IMR-90 (cell line): ENCODE measurements around the gene KPNA1. TPM values are rescaled to one million over a fixed set of nuclear protein-coding genes. Genes with fewer than 3 reads are reported as not detected.

Experiments used
- ATAC-seq: fragments of 200-7000 bp; cut with Tn5 transposase; 2 replicates; pipeline ENCODE4 v1.9.1; 2020; ENCODE audit warnings: low read depth, mild to moderate bottlenecking, moderate library complexity
- BruUV-seq: library from RNA; stranded (reverse); fragments of 400-500 nt; replicated peaks from 2 replicates; lab custom pipeline; 2021; lab: Mats Ljungman, UMichigan
- CTCF ChIA-PET: fragments of 300-600 bp; formaldehyde crosslinking; extraction: SDS; loops from one replicate; lab custom pipeline; 2021; ENCODE audit warnings: antibody characterized with exemption; lab: Yijun Ruan, JAX
- POLR2A ChIA-PET: fragments of 300-600 bp; sonication (Branson Sonifier 250); formaldehyde crosslinking; loops from one replicate; lab custom pipeline; 2022; ENCODE audit warnings: antibody characterized with exemption; ENCODE audit not compliant: unreplicated experiment; lab: Charles Lee
- DNase-seq: peaks from one replicate; pipeline ENCODE4 v3.0.0; 2013
- H2AFZ ChIP-seq: replicated peaks from 2 replicates; pipeline ENCODE3; 2013; ENCODE audit warnings: low read length, mild to moderate bottlenecking; ENCODE audit not compliant: poor library complexity
- H2AK5ac ChIP-seq: 2 replicates; pipeline ENCODE4 v1.6.1; 2013; ENCODE audit warnings: low read depth, low read length, inconsistent platforms
- H2AK9ac ChIP-seq: replicated peaks from 2 replicates; pipeline ENCODE3; 2013; ENCODE audit warnings: mild to moderate bottlenecking, low read depth, low read length, moderate library complexity; ENCODE audit not compliant: poor library complexity
- H2BK120ac ChIP-seq: 2 replicates; pipeline ENCODE4 v1.6.1; 2013; ENCODE audit warnings: low read depth, low read length, inconsistent platforms
- H2BK15ac ChIP-seq: 3 replicates; pipeline ENCODE4 v1.6.1; 2013; ENCODE audit warnings: low read depth, low read length, inconsistent platforms
- H2BK20ac ChIP-seq: 2 replicates; pipeline ENCODE4 v1.6.1; 2013; ENCODE audit warnings: low read depth, mild to moderate bottlenecking, inconsistent platforms, low read length, moderate library complexity
- H2BK5ac ChIP-seq: 2 replicates; pipeline ENCODE4 v1.6.1; 2013; ENCODE audit warnings: mild to moderate bottlenecking, low read depth, low read length, inconsistent platforms; ENCODE audit not compliant: poor library complexity, severe bottlenecking
- H3K14ac ChIP-seq: replicated peaks from 2 replicates; pipeline ENCODE4 v1.6.1; 2013; ENCODE audit warnings: low read depth, low read length, inconsistent platforms
- H3K18ac ChIP-seq: 2 replicates; pipeline ENCODE4 v1.6.1; 2013; ENCODE audit warnings: low read depth, low read length, control low read depth
- H3K23ac ChIP-seq: 2 replicates; pipeline ENCODE4 v1.6.1; 2013; ENCODE audit warnings: low read depth, low read length, inconsistent platforms
- H3K27ac ChIP-seq: 2 replicates; pipeline ENCODE4 v1.5.1; 2013; ENCODE audit warnings: mild to moderate bottlenecking, control low read depth, low read length; ENCODE audit not compliant: insufficient read depth
- H3K27me3 ChIP-seq: 2 replicates; pipeline ENCODE4 v1.6.1; 2013; ENCODE audit warnings: low read length; ENCODE audit not compliant: control insufficient read depth, insufficient read depth
- H3K36me3 ChIP-seq: 2 replicates; pipeline ENCODE4 v1.6.1; 2013; ENCODE audit warnings: low read length, mixed read lengths; ENCODE audit not compliant: control insufficient read depth, insufficient read depth
- H3K4ac ChIP-seq: 2 replicates; pipeline ENCODE4 v1.6.1; 2013; ENCODE audit warnings: low read depth, low read length, inconsistent platforms
- H3K4me1 ChIP-seq: 2 replicates; pipeline ENCODE4 v1.6.1; 2013; ENCODE audit warnings: low read length, mixed read lengths; ENCODE audit not compliant: control insufficient read depth, insufficient read depth
- H3K4me2 ChIP-seq: 2 replicates; pipeline ENCODE4 v1.6.1; 2013; ENCODE audit warnings: low read depth, mild to moderate bottlenecking, control low read depth, low read length, moderate library complexity
- H3K4me3 ChIP-seq: 2 replicates; pipeline ENCODE4 v1.5.1; 2013; ENCODE audit warnings: low read depth, mild to moderate bottlenecking, control low read depth, low read length, moderate library complexity; ENCODE audit not compliant: insufficient read depth
- H3K56ac ChIP-seq: 2 replicates; pipeline ENCODE4 v1.6.1; 2013; ENCODE audit warnings: low read length, inconsistent platforms; ENCODE audit not compliant: insufficient read depth; ENCODE audit errors: extremely low read depth
- H3K79me1 ChIP-seq, 2 experiments: 2 replicates each; pipeline ENCODE4 v1.6.1; 2013; ENCODE audit warnings: low read length in 2 of 2, inconsistent platforms in 1 of 2, low read depth in 1 of 2
- H3K9ac ChIP-seq: 2 replicates; pipeline ENCODE4 v1.6.1; 2013; ENCODE audit warnings: low read depth, low read length, control low read depth
- H3K9me1 ChIP-seq: 2 replicates; pipeline ENCODE4 v1.6.1; 2013; ENCODE audit warnings: low read length, inconsistent platforms; ENCODE audit not compliant: insufficient read depth
- H3K9me3 ChIP-seq: 2 replicates; pipeline ENCODE4 v1.6.1; 2013; ENCODE audit warnings: low read length; ENCODE audit not compliant: control insufficient read depth, insufficient read depth
- H4K20me1 ChIP-seq: 2 replicates; pipeline ENCODE4 v1.6.1; 2013; ENCODE audit warnings: low read length, inconsistent platforms; ENCODE audit not compliant: insufficient read depth
- H4K5ac ChIP-seq: 2 replicates; pipeline ENCODE4 v1.6.1; 2013; ENCODE audit warnings: mild to moderate bottlenecking, low read depth, low read length, control low read depth
- H4K8ac ChIP-seq, 2 experiments: 2 replicates each; pipeline ENCODE4 v1.6.1; 2013; ENCODE audit warnings: low read depth in 2 of 2, low read length in 2 of 2, control low read depth in 1 of 2, inconsistent platforms in 1 of 2
- H4K91ac ChIP-seq: 2 replicates; pipeline ENCODE4 v1.6.1; 2013; ENCODE audit warnings: low read depth, low read length, inconsistent platforms; ENCODE audit not compliant: insufficient read depth
- BHLHE40 ChIP-seq: fragments of 150-350 bp; IDR thresholded peaks from 2 replicates; pipeline ENCODE4 v1.6.1; 2016; ENCODE audit warnings: mild to moderate bottlenecking, low read depth, low read length
- CEBPB ChIP-seq: IDR thresholded peaks from 2 replicates; pipeline ENCODE4 v1.6.1; 2012; ENCODE audit warnings: low read depth, low read length, improper control_type of control experiment
- CHD1 ChIP-seq: IDR thresholded peaks from 2 replicates; pipeline ENCODE4 v1.6.1; 2012; ENCODE audit warnings: low read depth, low read length, improper control_type of control experiment
- CTCF ChIP-seq: conservative IDR thresholded peaks from 2 replicates; pipeline ENCODE4 v1.5.1; 2012; ENCODE audit warnings: mild to moderate bottlenecking, low read depth, low read length, improper control_type of control experiment
- ELK1 ChIP-seq: fragments of 150-350 bp; IDR thresholded peaks from 2 replicates; pipeline ENCODE4 v1.6.1; 2016; ENCODE audit warnings: low read depth, mild to moderate bottlenecking, low read length, moderate library complexity, borderline replicate concordance
- FOS ChIP-seq: fragments of 150-350 bp; IDR thresholded peaks from 2 replicates; pipeline ENCODE4 v1.6.1; 2016; ENCODE audit warnings: low read depth, low read length
- MAFK ChIP-seq: IDR thresholded peaks from 2 replicates; pipeline ENCODE4 v1.6.1; 2012; ENCODE audit warnings: low read depth, low read length, improper control_type of control experiment
- MAZ ChIP-seq: IDR thresholded peaks from 2 replicates; pipeline ENCODE4 v1.6.1; 2012; ENCODE audit warnings: low read depth, mild to moderate bottlenecking, low read length, improper control_type of control experiment, moderate library complexity, borderline replicate concordance
- MXI1 ChIP-seq: IDR thresholded peaks from 2 replicates; pipeline ENCODE4 v1.6.1; 2012; ENCODE audit warnings: low read depth, mild to moderate bottlenecking, low read length, moderate library complexity, borderline replicate concordance
- NFE2L2 ChIP-seq: fragments of 150-350 bp; IDR thresholded peaks from 2 replicates; pipeline ENCODE4 v1.6.1; 2016; ENCODE audit warnings: low read depth, mild to moderate bottlenecking, low read length
- POLR2A ChIP-seq: IDR thresholded peaks from 2 replicates; pipeline ENCODE4 v1.6.1; 2012; ENCODE audit warnings: mild to moderate bottlenecking, low read depth, low read length
- RAD21 ChIP-seq: IDR thresholded peaks from 2 replicates; pipeline ENCODE4 v1.6.1; 2012; ENCODE audit warnings: low read length, improper control_type of control experiment
- RCOR1 ChIP-seq: IDR thresholded peaks from 2 replicates; pipeline ENCODE4 v1.6.1; 2012; ENCODE audit warnings: mild to moderate bottlenecking, low read length, improper control_type of control experiment; ENCODE audit not compliant: insufficient replicate concordance
- RFX5 ChIP-seq: IDR thresholded peaks from 2 replicates; pipeline ENCODE4 v1.8.0; 2012; ENCODE audit warnings: low read depth, mild to moderate bottlenecking, low read length, moderate library complexity
- SMC3 ChIP-seq: fragments of 150-350 bp; IDR thresholded peaks from 2 replicates; pipeline ENCODE4 v1.6.1; 2016; ENCODE audit warnings: low read depth, mild to moderate bottlenecking, antibody characterized with exemption, low read length, moderate library complexity
- USF2 ChIP-seq: fragments of 150-350 bp; IDR thresholded peaks from 2 replicates; pipeline ENCODE4 v1.6.1; 2017; ENCODE audit warnings: mild to moderate bottlenecking, antibody characterized with exemption, low read length, low read depth
- WGBS, 2 experiments: methylation state at CpG; one replicate each; pipeline versions ENCODE4 v1.1.5 to v1.1.7; 2013; ENCODE audit warnings: missing lambda C conversion rate in 2 of 2; ENCODE audit not compliant: insufficient read length in 1 of 2; ENCODE audit errors: extremely low coverage in 2 of 2; 5-methylcytosine and 5-hydroxymethylcytosine counted together
- dilution Hi-C: fragments of 300-500 bp; cut with HindIII; formaldehyde crosslinking; loops from one replicate; pipeline ENCODE4 v1.14.3; 2018; ENCODE audit warnings: low sequenced_read_pairs; ENCODE audit not compliant: unreplicated experiment
- in situ Hi-C: fragments of 300-500 bp; cut with MboI; formaldehyde crosslinking; loops from 3 replicates; pipeline ENCODE4 v1.14.3; 2019; ENCODE audit warnings: low sequenced_read_pairs, inconsistent platforms, mixed read lengths
- intact Hi-C: fragments of 100-400 bp; cut with micrococcal nuclease; formaldehyde crosslinking; loops from 2 replicates; pipeline ENCODE4 v1.10.0; 2022
- polyA plus RNA-seq, 3 experiments: library from polyadenylated mRNA; depleted of rRNA; stranded (reverse); fragments of >200 nt; gene quantifications; 2 replicates each; pipeline ENCODE4 v1.2.3, GENCODE V29; 2012; ENCODE audit warnings: low replicate concordance in 1 of 3
- total RNA-seq: library from RNA; depleted of rRNA; stranded (reverse); fragments of >200 nt; gene quantifications from 2 replicates; pipeline ENCODE4 v1.2.3, GENCODE V29; 2012

KPNA1 gene
- total and polyA plus RNA-seq, 2 of the 4 experiments (the other 2 are of a cell fraction) = 30.6 to 112 TPM

- H3K27me3 ChIP-seq = no peaks in the 10 kb centered on the region
Observed at GRCh38 chr3:122409446-122409845, 105.3 kb downstream of the KPNA1 start.

More at GRCh38 chr3:122409446-122409845, 105.3 kb downstream of the KPNA1 start:
- H2AFZ ChIP-seq = no peak overlapping the region
- no peaks in the 10 kb centered on the region for H3K4me1 ChIP-seq
- no peak overlapping the region for H3K18ac ChIP-seq
- no peak overlapping the region for H2BK5ac ChIP-seq
- H4K20me1 ChIP-seq = no peaks in the 10 kb centered on the region
- intact Hi-C loops = no loop called here
- 80% methylated on average over 1 of the region's 6 CpGs; no CpG with 5 or more reads in 1 of the 2 experiments for WGBS, 2 experiments
- no peak overlapping the region for H3K4me3 ChIP-seq
- dilution Hi-C loops = no loop called here
- H3K23ac ChIP-seq = no peak overlapping the region
- no peak overlapping the region for H3K27ac ChIP-seq
- H4K8ac ChIP-seq = no peak overlapping the region
- no peak overlapping the region for H2AK5ac ChIP-seq
- POLR2A ChIA-PET = no interaction called here
- no peaks in the 10 kb centered on the region for H3K9me3 ChIP-seq
- H3K9ac ChIP-seq = no peak overlapping the region
- H2BK15ac ChIP-seq = no peak overlapping the region
- no peak overlapping the region for H3K56ac ChIP-seq
- H3K4ac ChIP-seq = no peak overlapping the region
- CTCF ChIA-PET = no interaction called here
- no peak overlapping the region for H3K4me2 ChIP-seq
- no peaks in the 10 kb centered on the region for H3K9me1 ChIP-seq
- no peak overlapping the region for H2AK9ac ChIP-seq
- in situ Hi-C loops = no loop called here
- ATAC-seq (no peak), DNase-seq (no peak)
- no peak overlapping the region for H3K14ac ChIP-seq
- no peak overlapping the region for H2BK120ac ChIP-seq
- H3K79me1 ChIP-seq = peaks cover 5 to 18% of the 10 kb centered on the region in 2 experiments; a peak in 3 of 4 replicates
- no TSS peak for BruUV-seq
- no peak for TF ChIP-seq NFE2L2
- no peak for TF ChIP-seq ELK1
- TF ChIP-seq RCOR1 = no peak
- TF ChIP-seq BHLHE40 = no peak
- TF ChIP-seq POLR2A = no peak
- no peak for TF ChIP-seq RFX5
- no peak for TF ChIP-seq USF2
- no peak for TF ChIP-seq CHD1
- no peak for TF ChIP-seq FOS
- TF ChIP-seq RAD21 = no peak
- no peak for TF ChIP-seq MAZ
- no peak for TF ChIP-seq CEBPB
- TF ChIP-seq CTCF = no peak
- TF ChIP-seq MAFK = no peak
- TF ChIP-seq MXI1 = no peak
- no peak for TF ChIP-seq SMC3
- no peak overlapping the region for H4K5ac ChIP-seq
- H2BK20ac ChIP-seq = no peak overlapping the region
- no peak overlapping the region for H4K91ac ChIP-seq
- H3K36me3 ChIP-seq = peaks cover 14% of the 10 kb centered on the region
